GM03348 (cell line): ENCODE data around the gene PDS5B.
"Not testable (repeated sequence)": the region's sequence is repeated elsewhere in the genome, so short reads cannot be mapped to it uniquely, and the experiment has no call there.

Experiments
- DNase-seq: peaks from one replicate; pipeline ENCODE4 v3.0.0; 2012; ENCODE audit warnings: low spot score

PDS5B gene

GRCh38 chr13:32802159-32802558 lies 215.9 kb downstream of the PDS5B start:
- no peak for DNase-seq

- no peak for DNase-seq
These were observed 218.5 kb downstream of the PDS5B start for GRCh38 chr13:32804673-32805230.

GRCh38 chr13:32811297-32811800 lies 225.1 kb downstream of the PDS5B start:
- peak; percentile 40 for DNase-seq

GRCh38 chr13:32821149-32821688 lies 235.0 kb downstream of the PDS5B start:
- no peak for DNase-seq

GRCh38 chr13:32822771-32823170 lies 236.5 kb downstream of the PDS5B start:
- no peak for DNase-seq

GRCh38 chr13:32823597-32823996 lies 237.3 kb downstream of the PDS5B start:
- DNase-seq: no peak

- no peak for DNase-seq
These were observed 237.8 kb downstream of the PDS5B start for GRCh38 chr13:32824061-32824460.

- peak; percentile 78 for DNase-seq
These were observed 238.4 kb downstream of the PDS5B start for GRCh38 chr13:32824675-32825074.

- no peak for DNase-seq
These were observed 239.2 kb downstream of the PDS5B start for GRCh38 chr13:32825481-32825880.

- not testable (repeated sequence) for DNase-seq
These were observed 240.1 kb downstream of the PDS5B start for GRCh38 chr13:32826372-32826771.
